K562 (cell line): ENCODE results near the gene WASL. TPM values are rescaled to one million over a fixed set of nuclear protein-coding genes. Genes with fewer than 3 reads are reported as not detected.

Source experiments
- KHSRP ChIP-seq: fragments of 450-650 bp; IDR thresholded peaks from 2 replicates; pipeline ENCODE4 v1.6.1; 2017
- NFE2 ChIP-seq: IDR thresholded peaks from 2 replicates; pipeline ENCODE4 v1.6.1; 2014; ENCODE audit warnings: antibody characterized with exemption, low read depth
- ZNF436 ChIP-seq: fragments of 250-450, 450-650 bp; sonication (Bioruptor Pico); formaldehyde crosslinking; IDR thresholded peaks from 2 replicates; pipeline ENCODE4 v1.7.0; 2020; ENCODE audit warnings: mild to moderate bottlenecking
- polyA plus RNA-seq, 8 experiments: library from polyadenylated mRNA; depleted of rRNA in 4 of 8; stranded (reverse) in 5 of 8; unstranded in 3 of 8; fragments of >200 nt; fragmentation: Nextera tagmentation in 2 of 8; fragmentation: Illumina TruSeq in 1 of 8; extraction: Ambion mirVana in 2 of 8; extraction: Trizol in 1 of 8; gene quantifications; 2 replicates each; pipeline versions ENCODE4 v1.2.1 to v1.2.3, GENCODE V29; 2011 to 2014; ENCODE audit warnings: inconsistent platforms in 1 of 8, missing spikeins in 1 of 8
- total RNA-seq, 7 experiments: library from RNA; depleted of rRNA in 6 of 7; stranded (reverse); fragments of >200 nt in 6 of 7; fragmentation: Illumina TruSeq in 2 of 7; extraction: Trizol in 2 of 7; gene quantifications; 2 replicates each; pipeline versions ENCODE4 v1.2.1 to v1.2.3, GENCODE V29; 2011 to 2021; ENCODE audit warnings: low replicate concordance in 1 of 7
- TF ChIP-seq, protein P1 (sequence below): fragments of 450-650 bp; IDR thresholded peaks from 2 replicates; pipeline ENCODE4 v1.6.1; 2016; ENCODE audit warnings: mild to moderate bottlenecking, moderate library complexity

WASL gene
- total and polyA plus RNA-seq, 9 of the 15 experiments (the other 6 are each of a cell fraction or from before 2014, with no cell fraction given), result 3.2 to 13.9 (median 8.3) TPM

DNA sequence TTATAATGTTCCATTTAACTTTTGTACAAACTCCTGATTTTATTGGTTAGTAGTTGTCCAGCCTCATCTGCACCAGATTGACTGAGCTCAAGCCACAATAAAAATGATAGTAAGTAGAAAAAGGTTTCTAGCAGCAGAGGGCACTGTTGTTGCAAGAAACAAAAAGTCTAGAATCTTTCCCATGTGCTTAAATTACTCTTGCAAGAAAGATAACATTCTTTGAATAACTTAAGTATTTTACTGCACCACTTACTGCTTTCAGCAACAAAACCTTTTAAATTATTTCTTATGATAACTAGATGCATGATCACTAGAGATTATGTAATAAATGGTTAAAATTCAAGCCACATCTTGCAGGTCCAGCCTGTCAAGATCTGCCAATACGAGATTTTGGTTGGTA is 66.1 kb downstream of the WASL start (continued):
- TF ChIP-seq, protein P1, sequence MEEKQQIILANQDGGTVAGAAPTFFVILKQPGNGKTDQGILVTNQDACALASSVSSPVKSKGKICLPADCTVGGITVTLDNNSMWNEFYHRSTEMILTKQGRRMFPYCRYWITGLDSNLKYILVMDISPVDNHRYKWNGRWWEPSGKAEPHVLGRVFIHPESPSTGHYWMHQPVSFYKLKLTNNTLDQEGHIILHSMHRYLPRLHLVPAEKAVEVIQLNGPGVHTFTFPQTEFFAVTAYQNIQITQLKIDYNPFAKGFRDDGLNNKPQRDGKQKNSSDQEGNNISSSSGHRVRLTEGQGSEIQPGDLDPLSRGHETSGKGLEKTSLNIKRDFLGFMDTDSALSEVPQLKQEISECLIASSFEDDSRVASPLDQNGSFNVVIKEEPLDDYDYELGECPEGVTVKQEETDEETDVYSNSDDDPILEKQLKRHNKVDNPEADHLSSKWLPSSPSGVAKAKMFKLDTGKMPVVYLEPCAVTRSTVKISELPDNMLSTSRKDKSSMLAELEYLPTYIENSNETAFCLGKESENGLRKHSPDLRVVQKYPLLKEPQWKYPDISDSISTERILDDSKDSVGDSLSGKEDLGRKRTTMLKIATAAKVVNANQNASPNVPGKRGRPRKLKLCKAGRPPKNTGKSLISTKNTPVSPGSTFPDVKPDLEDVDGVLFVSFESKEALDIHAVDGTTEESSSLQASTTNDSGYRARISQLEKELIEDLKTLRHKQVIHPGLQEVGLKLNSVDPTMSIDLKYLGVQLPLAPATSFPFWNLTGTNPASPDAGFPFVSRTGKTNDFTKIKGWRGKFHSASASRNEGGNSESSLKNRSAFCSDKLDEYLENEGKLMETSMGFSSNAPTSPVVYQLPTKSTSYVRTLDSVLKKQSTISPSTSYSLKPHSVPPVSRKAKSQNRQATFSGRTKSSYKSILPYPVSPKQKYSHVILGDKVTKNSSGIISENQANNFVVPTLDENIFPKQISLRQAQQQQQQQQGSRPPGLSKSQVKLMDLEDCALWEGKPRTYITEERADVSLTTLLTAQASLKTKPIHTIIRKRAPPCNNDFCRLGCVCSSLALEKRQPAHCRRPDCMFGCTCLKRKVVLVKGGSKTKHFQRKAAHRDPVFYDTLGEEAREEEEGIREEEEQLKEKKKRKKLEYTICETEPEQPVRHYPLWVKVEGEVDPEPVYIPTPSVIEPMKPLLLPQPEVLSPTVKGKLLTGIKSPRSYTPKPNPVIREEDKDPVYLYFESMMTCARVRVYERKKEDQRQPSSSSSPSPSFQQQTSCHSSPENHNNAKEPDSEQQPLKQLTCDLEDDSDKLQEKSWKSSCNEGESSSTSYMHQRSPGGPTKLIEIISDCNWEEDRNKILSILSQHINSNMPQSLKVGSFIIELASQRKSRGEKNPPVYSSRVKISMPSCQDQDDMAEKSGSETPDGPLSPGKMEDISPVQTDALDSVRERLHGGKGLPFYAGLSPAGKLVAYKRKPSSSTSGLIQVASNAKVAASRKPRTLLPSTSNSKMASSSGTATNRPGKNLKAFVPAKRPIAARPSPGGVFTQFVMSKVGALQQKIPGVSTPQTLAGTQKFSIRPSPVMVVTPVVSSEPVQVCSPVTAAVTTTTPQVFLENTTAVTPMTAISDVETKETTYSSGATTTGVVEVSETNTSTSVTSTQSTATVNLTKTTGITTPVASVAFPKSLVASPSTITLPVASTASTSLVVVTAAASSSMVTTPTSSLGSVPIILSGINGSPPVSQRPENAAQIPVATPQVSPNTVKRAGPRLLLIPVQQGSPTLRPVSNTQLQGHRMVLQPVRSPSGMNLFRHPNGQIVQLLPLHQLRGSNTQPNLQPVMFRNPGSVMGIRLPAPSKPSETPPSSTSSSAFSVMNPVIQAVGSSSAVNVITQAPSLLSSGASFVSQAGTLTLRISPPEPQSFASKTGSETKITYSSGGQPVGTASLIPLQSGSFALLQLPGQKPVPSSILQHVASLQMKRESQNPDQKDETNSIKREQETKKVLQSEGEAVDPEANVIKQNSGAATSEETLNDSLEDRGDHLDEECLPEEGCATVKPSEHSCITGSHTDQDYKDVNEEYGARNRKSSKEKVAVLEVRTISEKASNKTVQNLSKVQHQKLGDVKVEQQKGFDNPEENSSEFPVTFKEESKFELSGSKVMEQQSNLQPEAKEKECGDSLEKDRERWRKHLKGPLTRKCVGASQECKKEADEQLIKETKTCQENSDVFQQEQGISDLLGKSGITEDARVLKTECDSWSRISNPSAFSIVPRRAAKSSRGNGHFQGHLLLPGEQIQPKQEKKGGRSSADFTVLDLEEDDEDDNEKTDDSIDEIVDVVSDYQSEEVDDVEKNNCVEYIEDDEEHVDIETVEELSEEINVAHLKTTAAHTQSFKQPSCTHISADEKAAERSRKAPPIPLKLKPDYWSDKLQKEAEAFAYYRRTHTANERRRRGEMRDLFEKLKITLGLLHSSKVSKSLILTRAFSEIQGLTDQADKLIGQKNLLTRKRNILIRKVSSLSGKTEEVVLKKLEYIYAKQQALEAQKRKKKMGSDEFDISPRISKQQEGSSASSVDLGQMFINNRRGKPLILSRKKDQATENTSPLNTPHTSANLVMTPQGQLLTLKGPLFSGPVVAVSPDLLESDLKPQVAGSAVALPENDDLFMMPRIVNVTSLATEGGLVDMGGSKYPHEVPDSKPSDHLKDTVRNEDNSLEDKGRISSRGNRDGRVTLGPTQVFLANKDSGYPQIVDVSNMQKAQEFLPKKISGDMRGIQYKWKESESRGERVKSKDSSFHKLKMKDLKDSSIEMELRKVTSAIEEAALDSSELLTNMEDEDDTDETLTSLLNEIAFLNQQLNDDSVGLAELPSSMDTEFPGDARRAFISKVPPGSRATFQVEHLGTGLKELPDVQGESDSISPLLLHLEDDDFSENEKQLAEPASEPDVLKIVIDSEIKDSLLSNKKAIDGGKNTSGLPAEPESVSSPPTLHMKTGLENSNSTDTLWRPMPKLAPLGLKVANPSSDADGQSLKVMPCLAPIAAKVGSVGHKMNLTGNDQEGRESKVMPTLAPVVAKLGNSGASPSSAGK, result peak; percentile 8; the same call in 1 of the 2 replicates
- TF ChIP-seq NFE2 (no peak), ZNF436 (CRISPR knock-in tag) (no peak), KHSRP (no peak)
